Stimulated activated CD4-positive, alpha-beta T cell treated with anti-CD3 and anti-CD28 coated beads, Interleukin-12 subunit alpha, Interleukin-12 subunit beta, amount 100 ng/mL, for 4 hours (primary cell): Measurements from ENCODE around the gene PTPRN2.
"Not testable (repeated sequence)": the region's sequence is repeated elsewhere in the genome, so short reads cannot be mapped to it uniquely, and the experiment has no call there.

Experiments
- DNase-seq: peaks from one replicate; pipeline ENCODE4 v3.0.0-alpha.2; 2020

Gene PTPRN2

DNA sequence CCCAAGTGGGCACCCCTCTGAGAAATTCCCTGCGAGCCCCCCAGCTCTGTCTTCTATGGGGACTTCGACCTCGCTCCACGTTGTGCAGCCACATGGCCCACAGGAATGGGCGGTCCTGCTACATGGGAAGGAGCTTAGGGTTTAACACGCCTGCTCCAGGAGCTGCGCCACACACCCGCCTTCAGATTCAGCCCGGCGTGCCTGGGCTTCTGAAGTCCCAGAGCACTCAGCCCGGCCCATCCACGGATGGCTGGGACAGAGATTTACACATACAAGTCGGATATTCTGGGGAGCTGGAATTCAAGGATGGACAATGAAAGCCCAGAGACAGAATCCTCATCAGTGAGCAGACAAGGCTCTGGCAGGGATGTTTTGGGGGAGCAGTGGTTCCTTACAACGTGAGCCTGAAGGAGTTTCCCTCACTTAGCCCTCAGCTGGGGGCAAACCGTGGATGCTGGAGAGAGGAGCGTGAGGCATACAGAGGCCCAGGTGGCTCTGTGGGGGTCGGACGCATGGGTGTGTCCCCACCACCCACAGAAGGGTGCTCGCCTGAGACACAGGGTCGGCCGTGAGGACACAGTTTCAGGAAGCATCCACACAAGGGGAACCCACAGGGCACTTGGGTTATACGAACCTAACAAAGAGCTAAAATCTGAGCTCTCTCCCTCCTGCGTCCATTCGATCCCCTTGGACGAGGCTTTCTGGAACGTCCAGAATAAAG lies 877.9 kb downstream of the PTPRN2 start:
- DNase-seq: no peak

DNA sequence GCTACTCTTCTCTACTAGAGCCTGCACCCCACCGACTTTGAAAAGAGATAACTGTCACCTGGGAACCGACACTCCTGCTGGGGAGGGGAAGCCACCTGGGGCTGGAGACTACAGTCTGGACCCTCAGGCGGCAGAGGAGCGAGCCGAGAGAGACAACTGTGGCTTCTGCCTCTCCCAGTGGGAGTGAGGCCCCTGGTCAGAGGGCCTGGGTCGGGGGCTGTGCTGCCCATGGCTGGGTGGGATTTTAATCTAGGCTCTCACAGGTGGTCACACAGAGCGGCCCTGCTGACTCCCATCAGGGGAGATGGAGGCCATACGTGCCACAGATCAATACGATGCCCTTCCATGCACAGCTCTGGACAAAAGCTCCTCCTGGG lies 878.7 kb downstream of the PTPRN2 start:
- DNase-seq: no peak

DNA sequence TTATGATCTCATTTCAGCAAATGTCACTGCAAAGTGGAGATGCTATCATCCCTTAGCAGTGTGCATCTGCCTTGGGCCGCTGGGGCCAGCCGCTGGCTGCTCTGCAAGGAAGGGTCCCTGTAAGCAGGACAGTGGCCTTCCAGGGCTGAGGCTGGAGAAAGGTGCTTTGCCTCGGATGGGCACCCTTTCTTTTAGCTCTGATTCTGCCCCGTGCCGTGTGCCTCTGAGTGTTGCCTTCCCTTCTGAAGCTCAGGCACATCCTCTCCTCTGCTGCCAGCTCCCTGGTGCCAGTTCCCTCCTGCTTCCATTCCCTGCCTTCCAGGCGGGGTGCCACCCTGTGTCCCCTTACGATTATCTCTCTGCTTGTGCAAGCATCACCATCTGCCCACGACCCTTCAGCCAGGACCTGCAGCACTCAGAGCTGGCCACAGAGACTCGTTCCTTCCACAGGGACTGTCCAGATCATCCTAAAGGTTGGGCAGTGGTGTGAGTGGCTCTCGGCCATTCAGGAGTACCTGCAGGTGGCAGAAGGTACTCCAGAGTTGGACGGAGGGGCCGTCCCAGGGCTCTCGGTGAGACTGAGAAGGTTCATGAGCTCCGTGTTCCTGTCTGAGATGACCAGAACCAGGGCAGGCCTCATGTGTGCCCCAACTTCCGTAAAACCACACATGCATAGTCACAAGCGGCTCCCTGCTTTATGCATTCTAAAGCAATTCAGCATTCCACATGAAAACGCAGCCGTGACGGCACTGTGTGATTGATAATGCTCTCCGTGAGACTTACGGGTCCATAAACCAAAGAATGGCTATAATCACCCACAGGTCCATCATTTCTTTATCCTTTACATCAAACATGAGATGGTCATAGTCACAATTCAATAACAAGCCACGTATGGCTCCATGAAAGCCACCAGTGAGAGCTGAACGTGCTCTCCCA lies 879.4 kb downstream of the PTPRN2 start:
- DNase-seq: no peak

DNA sequence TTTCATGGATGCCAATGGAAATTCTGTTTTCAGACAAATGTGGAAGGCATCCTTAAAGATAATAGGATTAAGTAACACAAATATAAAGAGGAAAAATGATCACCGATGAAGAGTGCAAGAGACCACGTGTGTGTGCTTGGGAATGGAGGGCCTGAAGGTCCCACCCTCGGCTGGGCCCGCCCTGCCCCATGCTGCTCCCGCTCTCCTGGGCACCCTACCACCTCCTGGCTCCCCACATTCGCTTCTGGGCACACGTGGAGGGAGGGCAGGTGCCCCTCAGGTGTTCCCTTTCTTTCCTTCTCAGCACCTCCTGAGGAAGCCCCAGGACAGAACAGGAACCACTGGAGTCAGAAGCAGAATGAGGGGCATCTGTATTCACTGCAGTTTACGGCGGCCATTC lies 883.3 kb downstream of the PTPRN2 start:
- DNase-seq: no peak

DNA sequence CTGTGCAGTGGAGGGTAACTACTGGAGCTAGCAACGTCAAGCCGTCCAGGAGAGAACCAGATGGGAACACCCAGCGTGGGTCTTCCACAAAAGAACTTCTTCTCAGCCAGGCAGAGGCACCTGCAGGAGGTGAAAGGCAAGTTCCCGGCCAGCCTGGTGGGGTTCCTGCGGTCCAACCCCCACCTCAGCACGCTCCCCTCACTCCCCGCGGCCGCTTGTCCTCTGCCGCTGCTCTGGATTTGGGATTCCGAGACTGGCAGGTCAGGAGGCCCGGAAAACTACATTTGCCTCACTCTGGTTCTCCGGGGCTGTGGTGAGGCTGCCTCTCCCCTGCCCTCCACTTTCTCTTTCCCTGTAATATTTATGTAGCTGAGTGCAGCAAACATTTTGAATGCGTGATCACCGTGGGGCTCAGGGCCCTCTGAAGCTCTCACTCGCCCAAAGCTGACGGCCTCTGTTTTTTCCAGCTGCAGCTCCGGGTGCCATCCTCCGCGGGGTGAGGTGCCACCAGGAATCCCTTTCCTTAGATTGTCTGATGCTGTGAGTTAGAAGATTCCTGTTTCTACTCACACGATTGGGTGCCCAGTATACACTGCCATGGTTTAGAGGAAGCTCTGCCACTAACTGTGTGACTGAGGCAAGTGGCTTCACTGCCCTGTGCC lies 884.0 kb downstream of the PTPRN2 start:
- no peak for DNase-seq

DNA sequence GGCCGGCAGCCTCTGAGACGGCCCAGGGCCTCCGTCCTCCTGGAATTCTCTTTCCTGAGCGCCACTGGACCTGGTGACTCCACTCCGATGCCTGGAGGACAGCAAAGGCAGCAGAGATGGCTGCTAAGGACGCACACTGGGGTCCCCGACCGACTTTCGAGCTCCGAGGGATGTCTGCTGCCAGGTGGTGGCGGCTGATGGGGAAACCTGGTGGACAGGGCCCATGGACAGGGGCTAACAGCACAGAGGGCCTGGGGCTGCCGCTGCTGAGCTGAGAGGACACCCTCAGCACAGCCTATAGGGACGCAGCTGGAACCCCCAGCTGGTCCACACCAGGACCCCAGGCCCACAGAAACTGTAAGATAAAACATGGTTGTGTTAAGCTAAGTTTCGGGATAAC lies 884.5 kb downstream of the PTPRN2 start:
- DNase-seq: no peak

DNA sequence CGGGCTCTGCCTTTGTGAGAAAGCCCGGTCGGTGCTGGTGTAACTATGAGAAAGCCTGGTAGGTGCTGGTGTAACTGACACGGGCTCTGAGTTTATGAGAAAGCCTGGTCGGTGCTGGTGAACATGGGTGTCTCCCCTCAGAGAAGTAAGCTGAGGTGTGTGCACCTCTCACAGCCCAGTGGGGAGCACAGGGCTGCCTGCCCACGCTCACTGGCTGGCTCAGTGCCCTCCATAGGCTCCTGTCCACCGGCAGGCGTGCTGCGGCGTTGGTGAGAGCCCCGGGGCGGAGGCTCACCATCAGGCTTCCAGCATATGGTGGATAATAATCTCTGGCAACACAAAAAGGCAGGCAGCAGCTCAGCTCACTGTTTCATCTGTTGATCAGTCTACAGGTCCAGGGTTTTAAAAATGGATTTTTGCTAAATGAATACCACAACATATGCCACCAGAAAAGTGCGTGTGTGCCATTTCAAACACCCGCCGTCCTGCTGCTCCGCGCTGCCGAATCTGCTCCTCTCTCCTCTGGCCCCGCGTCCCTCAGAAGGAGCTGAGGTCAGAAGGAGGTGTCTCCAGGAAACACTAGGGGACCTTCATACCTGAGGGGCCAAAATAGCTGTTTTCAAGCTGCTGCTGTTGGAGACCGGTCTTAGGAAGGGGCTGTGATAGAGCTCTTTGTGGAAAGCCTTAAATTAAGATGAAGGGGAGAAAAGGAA lies 885.2 kb downstream of the PTPRN2 start:
- no peak for DNase-seq

DNA sequence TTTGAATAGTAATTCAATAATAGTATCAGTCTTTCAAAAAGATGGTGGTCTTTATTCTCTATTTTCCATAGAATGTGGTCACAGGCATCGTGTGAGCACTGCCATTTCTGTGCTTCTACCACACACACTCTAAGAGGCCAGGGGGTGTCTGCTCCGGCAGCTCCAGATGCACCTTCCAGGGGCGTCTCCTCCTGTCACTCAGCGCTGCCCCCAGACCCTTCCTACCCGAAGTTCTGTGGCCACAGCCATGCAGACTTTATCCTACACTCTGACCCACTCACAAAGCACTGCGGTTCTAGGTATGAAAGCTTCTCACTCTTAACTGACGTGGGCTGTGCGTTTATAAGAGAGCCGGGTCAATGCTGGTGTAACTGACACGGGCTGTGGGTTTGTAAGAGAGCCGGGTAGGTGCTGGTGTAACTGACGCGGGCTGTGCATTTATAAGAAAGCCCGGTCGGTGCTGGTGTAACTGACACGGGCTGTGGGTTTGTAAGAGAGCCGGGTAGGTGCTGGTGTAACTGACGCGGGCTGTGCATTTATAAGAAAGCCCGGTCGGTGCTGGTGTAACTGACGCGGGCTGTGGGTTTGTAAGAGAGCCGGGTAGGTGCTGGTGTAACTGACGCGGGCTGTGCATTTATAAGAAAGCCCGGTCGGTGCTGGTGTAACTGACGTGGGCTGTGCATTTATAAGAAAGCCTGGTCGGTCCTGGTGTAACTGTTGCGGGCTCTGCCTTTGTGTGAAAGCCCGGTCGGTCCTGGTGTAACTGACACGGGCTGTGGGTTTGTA lies 886.0 kb downstream of the PTPRN2 start:
- DNase-seq: not testable (repeated sequence)

DNA sequence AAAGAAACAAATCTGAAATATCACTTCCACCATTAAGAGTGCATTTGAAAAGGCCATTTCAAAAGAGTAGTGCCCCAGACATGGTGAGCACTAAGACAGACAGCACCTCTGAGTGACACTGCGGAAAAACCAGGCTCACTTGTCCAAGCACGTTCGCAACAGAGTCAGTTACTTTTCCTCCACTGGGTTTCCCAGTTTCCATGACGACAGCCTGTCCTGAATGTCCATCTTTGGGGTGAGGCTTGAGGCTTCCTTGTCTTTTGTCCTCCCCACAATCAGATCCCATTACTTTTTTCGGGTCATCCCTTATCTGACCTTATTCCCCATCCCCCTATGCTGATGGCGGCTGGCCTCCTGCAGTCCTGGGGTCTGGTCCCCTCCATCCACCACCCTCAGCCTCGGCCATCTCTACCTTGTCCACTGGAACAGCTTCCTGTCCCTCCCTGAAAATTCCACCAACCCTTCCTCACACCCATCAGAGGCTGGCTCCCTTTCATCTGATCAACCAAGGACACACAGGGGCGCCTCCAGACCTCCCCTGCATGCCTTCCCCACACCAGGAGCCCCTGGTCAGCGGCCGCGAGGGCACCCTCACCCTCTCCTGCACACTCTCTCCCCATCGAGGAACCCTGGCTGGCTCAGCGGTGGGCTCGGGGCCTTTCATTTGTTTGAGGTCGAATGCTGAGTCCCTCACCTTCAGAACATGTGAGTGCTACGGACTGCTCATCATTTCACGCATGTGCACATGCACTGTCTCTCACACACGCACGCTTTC lies 887.2 kb downstream of the PTPRN2 start:
- DNase-seq: no peak

DNA sequence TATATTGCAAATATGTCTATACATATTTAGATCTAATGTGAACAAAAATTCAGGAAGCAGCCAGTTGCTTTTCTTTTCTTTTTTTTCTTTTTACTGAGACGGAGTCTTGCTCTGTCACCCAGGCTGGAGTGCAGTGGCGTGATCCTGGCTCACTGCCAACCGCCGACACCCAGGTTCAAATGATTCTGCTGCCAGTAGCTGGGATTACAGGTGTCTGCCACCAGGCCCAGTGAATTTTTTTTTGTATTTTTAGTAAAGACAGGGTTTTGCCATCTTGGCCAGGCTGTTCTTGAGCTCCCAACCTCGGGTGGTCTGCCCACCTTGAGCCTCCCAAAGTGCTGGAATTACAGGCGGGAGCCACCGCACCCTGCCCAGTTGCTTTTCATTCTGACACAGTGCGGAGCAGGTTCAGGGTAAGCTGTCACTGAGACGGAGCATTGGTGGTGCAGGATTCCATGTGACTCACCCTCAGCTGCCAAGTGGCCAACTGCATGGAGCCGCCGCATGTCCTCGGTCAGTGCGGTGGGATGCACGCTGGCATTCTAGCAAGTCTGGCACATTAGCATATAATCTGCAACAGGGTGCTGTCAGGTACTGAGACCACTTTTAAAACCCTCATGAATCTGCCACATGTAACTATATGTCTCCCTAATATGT lies 888.1 kb downstream of the PTPRN2 start:
- DNase-seq: no peak

DNA sequence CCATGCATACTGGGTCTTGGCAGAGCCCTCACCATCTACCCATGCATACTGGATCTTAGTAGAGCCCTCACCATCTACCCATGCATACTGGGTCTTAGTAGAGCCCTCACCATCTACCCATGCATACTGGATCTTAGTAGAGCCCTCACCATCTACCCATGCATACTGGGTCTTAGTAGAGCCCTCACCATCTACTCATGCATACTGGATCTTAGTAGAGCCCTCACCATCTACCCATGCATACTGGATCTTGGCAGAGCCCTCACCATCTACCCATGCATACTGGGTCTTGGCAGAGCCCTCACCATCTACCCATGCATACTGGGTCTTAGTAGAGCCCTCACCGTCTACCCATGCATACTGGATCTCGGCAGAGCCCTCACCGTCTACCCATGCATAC lies 890.3 kb downstream of the PTPRN2 start:
- DNase-seq: not testable (repeated sequence)

DNA sequence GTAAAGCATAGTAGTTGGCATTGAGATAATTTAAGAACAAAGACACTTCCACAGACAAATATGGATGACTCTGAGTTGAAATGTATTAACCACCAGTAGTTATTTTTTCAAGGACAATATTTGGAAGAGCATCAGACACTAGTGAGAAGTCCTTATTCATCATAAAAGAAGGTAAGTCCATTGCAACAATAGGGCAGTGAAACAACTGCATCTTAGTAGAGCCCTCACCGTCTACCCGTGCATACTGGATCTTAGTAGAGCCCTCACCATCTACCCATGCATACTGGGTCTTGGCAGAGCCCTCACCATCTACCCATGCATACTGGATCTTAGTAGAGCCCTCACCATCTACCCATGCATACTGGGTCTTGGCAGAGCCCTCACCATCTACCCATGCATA lies 892.0 kb downstream of the PTPRN2 start:
- DNase-seq: not testable (repeated sequence)

DNA sequence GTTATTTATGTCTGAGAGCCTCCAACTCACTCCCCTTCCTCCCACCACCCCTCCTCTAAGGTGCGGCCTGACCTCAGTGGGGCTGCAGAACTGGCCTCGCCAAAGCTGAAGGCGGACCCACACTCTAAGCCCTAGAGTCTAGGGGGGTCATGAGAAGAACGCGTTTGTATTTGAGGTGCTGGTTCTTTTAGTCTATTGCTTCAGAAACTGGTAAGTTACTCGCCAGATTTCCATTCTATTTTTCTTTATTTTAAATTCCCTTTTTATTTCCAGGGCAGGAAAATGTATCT lies 893.3 kb downstream of the PTPRN2 start:
- DNase-seq: no peak

DNA sequence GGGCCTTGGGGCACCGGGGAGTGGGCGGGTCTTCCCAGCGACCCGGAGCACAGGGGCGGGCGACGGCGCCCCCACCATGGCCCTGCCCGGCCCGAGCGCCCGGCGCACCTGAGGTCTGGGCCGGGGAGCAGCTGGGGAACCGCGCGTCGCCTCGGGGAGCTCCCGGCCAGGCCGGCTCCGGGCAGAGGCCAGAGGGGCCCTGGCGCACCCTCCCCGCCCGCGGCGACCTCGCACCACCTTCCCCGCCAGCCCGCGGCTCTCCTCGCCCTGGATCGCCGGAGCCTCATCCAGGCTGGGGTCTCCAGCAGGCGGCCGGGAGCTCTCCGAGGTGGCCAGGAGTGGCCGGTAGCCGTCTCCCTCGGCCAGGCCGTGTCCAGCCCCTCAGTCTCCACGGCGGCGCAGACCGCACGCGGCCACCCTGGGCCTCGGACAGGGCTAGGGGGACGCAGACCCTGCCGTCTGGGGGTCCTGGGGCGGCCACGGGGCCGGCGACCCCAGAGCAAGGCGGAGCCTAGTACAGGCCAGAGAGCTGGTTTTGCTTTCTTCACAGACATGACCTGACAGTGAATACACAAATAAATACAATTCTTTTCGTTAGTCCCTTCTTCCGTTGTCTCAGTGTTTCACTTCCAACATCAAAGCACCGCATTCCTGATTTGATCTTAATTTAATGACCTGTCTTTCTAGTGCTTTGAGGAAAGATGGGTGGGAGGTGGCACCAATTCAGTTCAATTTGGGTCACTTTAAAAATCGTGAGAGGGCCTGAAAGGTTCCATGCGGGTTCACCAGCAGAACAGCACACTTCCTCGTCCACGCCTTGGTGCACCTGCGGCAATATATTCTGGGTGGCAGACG lies 893.9 kb downstream of the PTPRN2 start:
- DNase-seq: no peak

DNA sequence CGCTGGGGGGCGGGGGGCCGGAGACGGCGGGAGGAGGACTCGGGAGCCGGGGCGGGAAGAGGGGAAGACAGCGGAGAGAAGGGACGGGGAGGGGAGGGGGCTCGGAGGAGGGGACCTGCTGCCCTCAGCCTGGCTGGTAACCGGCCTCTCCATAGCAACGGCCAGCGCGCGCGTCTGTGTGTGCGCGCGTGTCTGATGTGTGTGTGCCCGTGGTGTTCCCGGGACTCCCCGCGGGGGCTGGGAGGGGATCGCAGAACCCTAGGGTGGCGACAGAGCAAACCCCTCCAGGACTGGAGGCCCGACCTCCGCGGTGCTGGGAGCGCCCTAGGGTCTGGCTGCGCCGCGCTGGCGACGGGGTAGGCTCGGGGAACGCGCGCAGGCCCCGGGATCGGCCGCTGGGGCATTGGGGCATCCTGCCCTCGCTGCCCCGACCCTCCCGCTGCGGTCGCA lies 894.5 kb downstream of the PTPRN2 start:
- DNase-seq: no peak

DNA sequence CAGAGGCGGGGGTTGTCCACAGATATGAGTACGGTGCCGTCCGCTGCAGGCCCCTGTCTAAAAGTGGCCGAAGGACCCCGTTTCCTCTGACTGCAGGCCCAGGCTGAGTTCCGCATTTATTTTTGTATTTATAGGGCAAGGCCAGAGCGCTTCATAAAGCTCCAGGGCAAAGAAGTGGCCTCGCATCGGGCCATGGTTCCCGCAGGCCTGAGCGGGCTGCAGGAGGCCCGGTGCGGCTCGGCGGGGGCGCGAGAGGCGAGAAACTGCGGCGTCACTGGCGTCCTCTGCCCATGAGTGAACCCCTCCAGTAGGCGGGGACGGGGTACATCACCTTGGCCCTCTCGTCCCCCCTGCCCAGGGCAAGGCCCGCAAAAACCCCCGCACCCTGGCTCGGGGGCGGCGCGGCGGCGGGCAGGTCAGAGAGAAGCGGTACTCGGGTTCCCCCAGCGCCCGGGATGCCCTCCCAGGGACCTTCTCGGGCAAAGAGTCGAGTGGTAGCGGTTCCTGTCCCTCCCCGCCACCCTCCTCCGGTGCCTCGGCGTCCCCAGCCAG lies 895.1 kb downstream of the PTPRN2 start:
- no peak for DNase-seq

DNA sequence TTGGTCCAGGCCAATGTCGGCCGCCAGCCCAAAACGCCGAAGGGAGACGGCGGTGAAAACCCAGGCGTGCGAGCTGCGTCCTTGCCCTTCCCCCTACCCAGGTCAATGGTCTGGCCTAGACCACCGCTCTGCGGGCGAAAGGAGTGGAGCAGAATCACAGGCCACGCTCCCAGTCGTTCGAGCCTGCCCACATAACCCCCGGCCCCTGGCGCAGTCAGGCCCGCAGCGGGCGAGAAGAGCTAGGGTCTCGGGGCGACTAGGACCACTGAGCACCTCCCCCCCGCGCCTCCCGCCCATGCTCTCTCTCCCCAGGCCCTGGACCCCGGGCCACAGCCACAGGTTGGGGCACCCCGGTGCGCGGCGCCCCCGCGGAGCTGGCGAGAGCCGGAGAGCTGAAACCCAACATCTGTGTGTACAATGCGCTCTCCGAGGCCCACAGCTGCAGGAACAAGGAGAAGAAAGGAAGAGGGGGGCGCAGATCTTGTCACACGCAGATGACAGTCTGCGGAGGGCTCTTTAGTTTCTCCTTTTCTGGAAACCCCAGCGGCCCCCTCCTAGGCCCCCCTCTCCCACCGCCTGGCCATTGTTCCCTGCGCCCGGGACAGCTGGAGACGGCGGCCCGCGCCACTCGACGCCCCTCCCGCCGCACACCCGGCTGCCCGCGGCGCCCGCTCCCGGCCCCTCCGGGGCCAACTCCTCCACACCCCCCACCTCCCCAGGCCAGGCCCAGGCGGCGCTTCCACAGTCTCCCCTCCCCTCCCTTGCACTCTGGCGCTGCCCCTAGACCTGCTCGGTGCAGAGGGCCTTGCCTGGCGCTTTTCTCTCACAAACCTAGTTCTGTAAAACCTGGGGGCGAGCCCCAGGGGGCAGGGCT lies 895.8 kb downstream of the PTPRN2 start:
- no peak for DNase-seq

DNA sequence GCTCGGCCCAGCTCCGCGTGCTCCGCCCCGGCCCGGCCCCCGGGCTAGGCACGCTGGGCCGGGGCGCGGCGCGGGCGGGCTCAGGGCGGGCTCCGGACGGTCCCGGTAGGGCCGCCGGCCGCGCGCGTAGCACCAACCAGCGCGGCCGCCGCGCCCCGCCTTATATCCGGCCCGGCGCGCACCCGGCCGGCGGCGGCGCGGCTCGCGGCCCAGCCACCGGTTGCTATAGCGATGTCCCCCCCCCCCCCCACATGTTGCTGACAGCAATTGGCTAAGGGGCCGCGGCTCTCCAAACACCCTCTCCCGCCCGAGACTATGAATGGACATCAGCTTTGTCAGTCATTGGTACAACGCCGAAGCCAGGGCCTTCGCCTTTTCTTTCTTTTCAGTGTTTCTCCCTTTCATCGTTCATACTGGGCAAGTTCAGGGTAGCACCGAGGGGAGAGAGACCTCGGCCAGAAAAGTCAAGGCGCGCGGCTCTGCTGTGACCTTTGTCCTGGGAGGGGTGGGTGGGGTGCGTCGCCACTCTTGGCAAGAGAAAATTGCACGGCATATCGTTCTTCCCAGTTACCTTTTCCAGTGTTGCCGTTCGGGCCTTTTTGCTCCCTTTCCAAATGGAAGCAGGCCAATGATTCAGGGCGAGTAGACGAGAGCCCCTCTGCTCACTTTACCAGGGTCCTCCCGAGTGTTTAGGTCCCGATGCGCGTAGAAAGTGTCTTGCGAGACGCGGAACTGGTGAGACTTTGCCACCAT lies 896.6 kb downstream of the PTPRN2 start:
- no peak for DNase-seq
